Large intestine (tissue), 1 donor: ENCODE data around the gene ZIC4. TPM values are rescaled to one million over a fixed set of nuclear protein-coding genes. Genes with fewer than 3 reads are reported as not detected.

Experiments used
- polyA plus RNA-seq: library from polyadenylated mRNA; unstranded; fragments of 120-200 nt; gene quantifications from one replicate; pipeline ENCODE4 v1.2.1, GENCODE V29; 2013

The ZIC4 gene
- polyA plus RNA-seq, 1 donor, result not detected

Other genes starting within 250 kb of the ZIC4 start
- 0.01 TPM for gene ZIC1, start 2.8 kb upstream of the ZIC4 start, polyA plus RNA-seq